Activated naive CD4-positive, alpha-beta T cell treated with anti-CD3 and anti-CD28 coated beads, Interleukin-2, amount 50 U/mL, for 16 hours (primary cell): ENCODE results near the gene ATP5F1D.
"Not testable (repeated sequence)": the region's sequence is repeated elsewhere in the genome, so short reads cannot be mapped to it uniquely, and the experiment has no call there.

Source experiments
- DNase-seq: peaks from one replicate; pipeline ENCODE4 v3.0.0-alpha.2; 2020

The ATP5F1D gene

DNA sequence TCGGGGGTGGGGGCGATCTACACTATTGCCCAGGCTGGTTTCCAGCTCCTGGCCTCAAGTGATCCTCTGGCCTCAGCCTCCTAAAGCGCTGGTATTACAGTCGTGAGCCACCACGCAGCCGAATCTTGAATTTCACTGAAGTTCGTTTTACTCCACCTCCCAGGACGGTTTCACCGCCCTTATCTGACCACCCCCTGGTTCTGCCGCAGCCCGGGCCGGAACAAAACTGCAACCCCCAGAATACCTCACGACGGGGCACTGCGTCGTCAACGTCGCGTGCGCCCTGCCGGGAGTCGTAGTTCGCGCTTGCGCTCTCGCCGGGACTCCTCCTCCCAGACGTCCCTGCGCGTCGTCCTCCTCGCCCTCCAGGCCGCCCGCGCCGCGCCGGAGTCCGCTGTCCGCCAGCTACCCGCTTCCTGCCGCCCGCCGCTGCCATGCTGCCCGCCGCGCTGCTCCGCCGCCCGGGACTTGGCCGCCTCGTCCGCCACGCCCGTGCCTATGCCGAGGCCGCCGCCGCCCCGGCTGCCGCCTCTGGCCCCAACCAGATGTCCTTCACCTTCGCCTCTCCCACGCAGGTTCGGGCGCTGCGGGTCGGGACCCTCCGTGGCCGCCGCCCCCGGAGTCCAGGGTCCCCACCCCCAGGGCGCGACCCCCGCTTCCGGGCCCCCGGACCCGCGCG lies at the start of gene ATP5F1D:
TSS of gene ATP5F1D (plus strand) at position 335 of the 679 bp plus-strand sequence. CDS start at position 435, 100 bp downstream.
- peak; percentile 93 for DNase-seq

- DNase-seq = no peak
Observed at GRCh38 chr19:1199531-1199930, 42.0 kb upstream of the ATP5F1D start.

DNA sequence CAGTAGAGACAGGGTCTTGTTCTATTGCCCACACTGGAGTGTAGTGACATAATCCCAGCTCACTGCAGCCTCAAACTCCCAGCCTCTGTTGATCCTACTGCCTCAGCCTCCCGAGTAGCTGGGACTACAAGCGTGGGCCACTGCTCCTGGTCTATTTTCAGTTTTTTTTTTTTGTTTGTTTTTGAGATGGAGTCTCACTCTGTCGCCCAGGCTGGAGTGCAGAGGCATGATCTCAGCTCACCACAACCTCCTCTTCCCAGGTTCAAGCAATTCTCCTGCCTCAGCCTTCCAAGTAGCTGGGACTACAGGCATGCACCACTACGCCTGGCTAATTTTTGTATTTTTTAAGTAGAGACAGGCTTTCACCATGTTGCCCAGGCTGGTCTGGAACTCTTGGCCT lies 40.9 kb upstream of the ATP5F1D start:
- not testable (repeated sequence) for DNase-seq

DNA sequence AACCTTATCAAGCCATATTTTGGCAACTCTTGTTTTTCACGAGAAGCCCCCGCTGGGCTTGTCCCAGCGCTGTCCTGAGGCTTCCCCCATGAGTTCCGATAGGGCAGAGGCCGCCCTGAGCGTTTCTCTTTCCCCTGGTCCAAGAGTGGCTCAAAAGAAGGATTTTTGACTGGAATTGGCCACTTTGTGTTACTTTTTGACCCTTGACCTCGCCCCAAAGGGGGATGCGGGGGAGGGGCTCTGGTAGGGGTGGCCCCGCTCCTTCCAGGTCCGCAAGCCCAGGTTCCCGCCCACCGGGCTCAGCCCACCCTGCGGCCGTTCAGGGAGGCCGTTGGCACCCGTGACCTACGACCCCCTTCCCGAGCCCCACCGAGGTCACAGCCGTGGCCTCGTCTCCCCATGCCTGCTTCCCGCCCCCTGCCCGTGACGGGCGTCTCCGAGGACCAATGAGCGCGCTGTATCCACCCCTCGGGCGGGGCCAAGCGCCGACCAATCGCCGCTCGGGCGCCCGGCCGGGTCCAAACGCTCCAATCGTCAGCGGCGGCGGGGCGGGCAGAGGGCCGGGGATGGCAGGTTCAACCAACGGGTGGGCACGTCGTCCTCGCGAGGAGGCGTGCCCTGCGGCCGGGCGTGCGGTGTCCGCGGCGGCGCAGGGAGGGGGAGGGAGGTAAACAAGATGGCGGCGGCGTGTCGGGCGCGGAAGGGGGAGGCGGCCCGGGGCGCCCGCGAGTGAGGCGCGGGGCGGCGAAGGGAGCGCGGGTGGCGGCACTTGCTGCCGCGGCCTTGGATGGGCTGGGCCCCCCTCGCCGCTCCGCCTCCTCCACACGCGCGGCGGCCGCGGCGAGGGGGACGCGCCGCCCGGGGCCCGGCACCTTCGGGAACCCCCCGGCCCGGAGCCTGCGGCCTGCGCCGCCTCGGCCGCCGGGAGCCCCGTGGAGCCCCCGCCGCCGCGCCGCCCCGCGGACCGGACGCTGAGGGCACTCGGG lies 36.1 kb upstream of the ATP5F1D start, which contains the start of gene STK11:
TSS of gene STK11 (plus strand) at position 665 of the 986 bp plus-strand sequence. CDS start 1,136 bp downstream, outside the sequence.
- DNase-seq = peak; percentile 100

DNA sequence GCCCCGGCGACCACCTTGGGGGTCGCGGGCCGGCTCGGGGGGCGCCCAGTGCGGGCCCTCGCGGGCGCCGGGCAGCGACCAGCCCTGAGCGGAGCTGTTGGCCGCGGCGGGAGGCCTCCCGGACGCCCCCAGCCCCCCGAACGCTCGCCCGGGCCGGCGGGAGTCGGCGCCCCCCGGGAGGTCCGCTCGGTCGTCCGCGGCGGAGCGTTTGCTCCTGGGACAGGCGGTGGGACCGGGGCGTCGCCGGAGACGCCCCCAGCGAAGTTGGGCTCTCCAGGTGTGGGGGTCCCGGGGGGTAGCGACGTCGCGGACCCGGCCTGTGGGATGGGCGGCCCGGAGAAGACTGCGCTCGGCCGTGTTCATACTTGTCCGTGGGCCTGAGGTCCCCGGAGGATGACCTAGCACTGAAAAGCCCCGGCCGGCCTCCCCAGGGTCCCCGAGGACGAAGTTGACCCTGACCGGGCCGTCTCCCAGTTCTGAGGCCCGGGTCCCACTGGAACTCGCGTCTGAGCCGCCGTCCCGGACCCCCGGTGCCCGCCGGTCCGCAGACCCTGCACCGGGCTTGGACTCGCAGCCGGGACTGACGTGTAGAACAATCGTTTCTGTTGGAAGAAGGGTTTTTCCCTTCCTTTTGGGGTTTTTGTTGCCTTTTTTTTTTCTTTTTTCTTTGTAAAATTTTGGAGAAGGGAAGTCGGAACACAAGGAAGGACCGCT lies 35.2 kb upstream of the ATP5F1D start:
- peak; percentile 14 for DNase-seq

GRCh38 chr19:1206864-1207450 lies 34.6 kb upstream of the ATP5F1D start:
- DNase-seq = peak; percentile 33

GRCh38 chr19:1208830-1209229 lies 32.7 kb upstream of the ATP5F1D start:
- DNase-seq = not testable (repeated sequence)

GRCh38 chr19:1210227-1210538 lies 31.4 kb upstream of the ATP5F1D start:
- no peak for DNase-seq

DNA sequence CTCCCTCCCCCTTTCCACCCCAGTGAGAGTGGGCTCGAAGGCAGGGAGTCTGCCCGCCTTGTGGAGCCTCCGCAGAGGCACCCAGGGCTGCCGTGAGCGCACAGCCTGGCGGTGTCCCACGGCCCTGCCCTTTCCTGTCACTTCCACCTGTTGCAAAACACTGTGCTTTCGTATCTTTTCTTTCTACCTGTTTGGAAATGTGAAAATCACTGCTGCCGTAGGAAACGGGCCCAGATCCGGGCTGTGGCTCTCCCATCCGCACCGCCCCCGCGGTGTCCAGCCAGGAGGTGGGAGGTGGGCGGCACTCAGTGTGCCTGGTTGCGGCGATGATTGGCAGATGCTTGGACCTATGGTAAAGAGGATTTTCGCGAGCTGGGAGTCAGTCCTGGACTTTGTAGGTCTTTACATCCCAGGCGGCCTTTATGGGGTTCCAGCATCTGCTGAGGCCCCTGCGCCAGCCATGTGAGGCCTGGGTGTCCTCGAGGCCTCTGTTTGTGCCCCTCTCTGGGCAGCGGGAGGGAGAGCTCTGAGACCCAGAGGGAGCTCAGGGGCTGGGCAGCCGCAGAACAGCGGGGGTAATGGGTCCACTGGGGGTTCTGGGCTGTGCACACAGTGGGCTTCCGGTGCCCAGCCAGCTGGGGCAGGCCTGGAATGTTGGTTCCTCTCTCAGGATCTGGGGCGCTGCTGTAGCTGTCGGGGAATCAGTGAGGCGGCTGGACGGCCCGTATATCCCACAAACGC lies 29.9 kb upstream of the ATP5F1D start:
- no peak for DNase-seq

- DNase-seq = no peak
Observed at GRCh38 chr19:1213391-1214286, 27.9 kb upstream of the ATP5F1D start.

DNA sequence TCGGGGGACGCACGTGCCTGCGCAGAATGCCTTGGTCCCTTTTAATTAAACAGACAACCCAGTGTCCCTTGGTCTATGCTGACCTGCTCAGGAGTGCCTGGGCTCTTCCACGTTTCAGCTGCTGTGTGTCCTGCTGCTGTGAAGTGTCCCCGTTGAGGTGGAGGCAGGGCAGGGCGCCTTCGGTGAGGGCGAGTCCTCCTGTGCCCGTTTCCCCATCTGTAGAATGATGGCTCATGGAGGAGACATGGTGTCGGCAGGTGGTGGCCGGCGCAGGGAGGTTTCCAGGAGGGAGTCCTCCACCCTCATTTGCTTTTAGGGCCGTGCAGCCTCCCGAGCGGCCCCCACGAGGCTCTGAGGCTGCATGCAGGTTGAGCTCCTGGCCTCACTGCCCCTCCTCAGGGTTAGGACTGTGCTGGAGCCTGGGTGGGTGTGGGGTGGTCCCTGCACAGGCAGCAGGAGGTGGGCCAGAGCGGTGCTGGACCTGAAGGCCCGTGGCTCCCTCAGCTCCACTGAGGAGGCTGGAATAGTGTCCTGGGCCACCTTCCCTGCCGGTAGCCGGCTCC lies 27.2 kb upstream of the ATP5F1D start:
- DNase-seq = no peak

DNA sequence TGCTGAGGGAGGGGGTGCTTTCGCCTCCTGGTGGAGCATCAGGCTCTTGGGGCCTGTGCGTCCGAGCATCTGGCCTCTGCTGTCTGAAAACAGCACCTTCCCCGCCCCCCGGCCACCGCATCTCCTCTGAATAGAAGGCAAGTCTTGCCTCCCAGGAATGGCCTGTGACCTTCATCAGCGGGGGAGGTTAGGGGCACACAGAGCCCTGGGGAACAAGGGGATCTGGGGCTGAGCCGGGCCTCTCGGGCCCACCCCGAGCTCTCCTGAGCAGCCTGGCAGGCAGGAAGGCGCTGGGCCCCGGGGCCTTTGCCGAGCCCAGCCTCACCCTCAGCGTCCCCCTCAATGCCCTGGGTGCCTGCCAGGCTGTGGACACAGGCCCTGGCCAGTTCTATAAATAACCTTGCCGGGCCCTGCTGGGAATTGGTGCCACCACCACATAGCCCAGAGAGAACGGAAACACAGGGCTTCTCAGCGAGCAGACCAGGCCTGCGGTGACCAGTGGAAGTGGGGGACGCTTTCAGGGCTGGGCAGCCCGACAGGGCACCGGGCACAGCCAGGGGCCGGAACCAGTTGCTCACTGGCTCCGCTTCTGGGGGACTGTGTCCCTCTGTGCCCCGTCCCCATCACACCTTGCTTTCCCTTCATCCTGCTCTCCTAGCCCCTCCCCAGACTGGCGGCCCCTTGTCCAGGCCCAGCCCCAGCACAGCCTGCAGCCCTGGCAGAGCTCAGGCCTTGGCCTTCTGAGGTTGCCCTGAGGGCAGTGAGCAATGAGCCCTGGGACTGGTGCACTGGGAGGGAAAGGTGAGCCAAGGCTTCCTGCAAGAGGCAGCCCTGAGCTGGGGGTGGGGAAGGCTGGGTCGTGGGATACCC lies 26.5 kb upstream of the ATP5F1D start:
- DNase-seq = no peak

GRCh38 chr19:1216756-1217155 lies 24.8 kb upstream of the ATP5F1D start:
- no peak for DNase-seq

DNA sequence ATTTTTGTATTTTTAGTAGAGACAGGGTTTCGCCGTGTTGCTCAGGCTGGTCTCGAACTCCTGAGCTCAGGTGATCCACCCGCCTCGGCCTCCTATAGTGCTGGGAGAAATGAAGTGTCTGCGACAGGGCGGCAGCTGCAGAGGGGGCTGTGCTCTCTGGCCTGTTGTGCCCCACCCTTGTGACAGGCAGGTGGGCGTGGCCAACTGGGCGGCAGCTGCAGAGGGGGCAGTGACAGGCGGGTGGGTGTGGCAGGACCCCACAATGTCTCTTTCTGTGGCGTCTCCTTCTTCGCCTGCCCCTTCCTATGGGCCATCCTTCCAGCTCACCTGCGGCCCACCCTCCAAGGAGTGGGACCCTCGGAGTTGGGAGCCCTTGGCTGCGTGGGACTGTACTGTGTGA lies 24.2 kb upstream of the ATP5F1D start:
- no peak for DNase-seq

DNA sequence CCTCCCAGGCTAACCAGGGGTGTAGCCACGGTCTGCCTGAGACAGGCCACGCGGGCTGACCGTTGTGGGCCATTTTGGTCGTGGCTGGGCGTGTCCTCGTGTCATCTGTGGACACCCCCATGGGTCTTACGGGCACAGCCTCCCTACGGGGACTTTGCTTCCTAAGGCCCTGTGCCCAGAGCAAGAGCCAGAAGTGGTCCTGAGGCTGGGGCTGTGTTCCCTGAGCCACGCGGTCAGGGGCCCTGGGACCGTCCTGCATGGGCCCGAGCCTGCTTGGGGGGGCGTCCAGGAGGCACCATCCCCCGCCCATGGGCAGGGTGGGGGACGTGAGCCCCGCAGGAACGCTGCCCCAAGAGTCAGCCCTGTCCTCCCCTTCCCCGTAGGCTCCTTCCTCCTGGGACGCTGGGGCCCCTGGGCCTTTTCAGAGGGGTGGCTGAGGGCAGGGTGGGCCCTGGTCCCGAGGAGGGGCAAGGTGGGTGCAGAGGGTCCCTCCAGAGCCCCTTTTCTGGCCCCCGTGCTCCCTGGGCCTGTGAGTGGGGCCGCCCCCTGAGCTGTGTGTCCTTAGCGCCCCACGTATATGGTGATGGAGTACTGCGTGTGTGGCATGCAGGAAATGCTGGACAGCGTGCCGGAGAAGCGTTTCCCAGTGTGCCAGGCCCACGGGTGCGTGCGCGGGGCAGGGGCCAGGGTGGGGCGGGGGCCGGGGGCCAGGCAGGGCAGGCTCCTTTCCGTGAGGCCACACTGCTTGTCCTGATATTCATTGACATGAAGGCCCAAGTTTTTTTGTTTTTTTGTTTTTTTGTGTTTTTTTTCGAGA lies 22.6 kb upstream of the ATP5F1D start:
- no peak for DNase-seq

DNA sequence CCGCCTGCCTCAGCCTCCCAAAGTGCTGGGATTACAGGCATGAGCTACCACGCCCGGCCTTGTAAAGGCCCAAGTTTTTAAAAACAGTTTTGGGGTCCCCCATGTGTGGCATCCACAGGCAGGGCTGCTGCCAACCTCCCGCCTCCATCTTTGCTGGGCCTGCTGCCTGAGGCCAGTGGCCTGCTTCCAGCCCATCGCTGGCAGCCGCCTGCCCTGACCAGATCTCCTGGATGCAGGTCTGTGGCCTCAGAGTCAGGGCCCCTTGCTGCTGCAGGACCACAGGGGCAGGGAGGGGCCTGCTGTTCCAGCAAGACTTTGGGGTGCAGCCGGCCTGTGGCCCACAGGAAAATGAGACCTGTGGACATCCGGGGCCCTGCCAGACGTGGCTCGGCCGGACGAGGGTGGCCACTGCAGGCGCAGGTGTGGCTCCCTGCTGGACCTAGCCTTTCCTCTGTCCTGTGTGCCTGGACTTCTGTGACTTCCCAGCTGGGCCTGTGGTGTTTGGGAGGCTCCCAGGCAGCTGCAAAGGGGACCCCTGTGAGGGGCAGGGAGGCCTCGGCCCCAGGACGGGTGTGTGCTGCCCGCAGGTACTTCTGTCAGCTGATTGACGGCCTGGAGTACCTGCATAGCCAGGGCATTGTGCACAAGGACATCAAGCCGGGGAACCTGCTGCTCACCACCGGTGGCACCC lies 21.6 kb upstream of the ATP5F1D start:
- no peak for DNase-seq

DNA sequence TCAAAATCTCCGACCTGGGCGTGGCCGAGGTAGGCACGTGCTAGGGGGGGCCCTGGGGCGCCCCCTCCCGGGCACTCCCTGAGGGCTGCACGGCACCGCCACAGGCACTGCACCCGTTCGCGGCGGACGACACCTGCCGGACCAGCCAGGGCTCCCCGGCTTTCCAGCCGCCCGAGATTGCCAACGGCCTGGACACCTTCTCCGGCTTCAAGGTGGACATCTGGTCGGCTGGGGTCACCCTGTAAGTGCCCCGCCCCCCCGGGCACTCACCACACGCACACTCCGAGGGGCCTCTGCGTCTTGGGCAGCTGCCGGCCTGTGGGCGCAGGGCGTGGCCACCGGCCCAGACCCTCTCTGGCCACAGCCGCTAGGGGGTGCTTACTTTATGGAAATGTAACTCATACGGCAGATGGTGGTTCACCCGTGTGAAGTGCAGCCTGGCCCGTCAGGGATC lies 21.0 kb upstream of the ATP5F1D start:
- DNase-seq = no peak
